ENCODE measurements around the gene PHLDB2.

DNA sequence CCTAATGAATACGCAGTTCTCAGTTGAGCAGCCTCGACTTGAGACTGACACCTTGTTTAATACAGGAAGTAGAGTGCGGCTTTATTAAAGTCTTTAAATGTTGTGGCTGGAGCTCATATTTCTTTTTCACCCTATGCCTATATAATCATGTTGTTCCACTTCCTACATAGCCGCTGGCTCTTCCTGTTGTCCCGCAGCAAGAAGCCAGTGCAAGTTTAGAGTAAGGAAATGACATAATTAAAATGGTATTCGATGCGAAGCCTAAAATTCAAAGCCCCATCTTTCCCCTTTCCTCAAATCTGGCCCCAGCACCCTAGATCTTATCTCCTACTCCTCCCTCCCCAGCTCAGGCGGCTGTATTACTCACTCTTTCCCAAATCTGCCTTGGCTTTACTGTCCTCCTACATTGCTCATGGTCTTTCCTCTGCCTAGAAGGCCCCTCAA lies 7.5 kb upstream of the PHLDB2 start:
- TF ChIP-seq, protein P1, sequence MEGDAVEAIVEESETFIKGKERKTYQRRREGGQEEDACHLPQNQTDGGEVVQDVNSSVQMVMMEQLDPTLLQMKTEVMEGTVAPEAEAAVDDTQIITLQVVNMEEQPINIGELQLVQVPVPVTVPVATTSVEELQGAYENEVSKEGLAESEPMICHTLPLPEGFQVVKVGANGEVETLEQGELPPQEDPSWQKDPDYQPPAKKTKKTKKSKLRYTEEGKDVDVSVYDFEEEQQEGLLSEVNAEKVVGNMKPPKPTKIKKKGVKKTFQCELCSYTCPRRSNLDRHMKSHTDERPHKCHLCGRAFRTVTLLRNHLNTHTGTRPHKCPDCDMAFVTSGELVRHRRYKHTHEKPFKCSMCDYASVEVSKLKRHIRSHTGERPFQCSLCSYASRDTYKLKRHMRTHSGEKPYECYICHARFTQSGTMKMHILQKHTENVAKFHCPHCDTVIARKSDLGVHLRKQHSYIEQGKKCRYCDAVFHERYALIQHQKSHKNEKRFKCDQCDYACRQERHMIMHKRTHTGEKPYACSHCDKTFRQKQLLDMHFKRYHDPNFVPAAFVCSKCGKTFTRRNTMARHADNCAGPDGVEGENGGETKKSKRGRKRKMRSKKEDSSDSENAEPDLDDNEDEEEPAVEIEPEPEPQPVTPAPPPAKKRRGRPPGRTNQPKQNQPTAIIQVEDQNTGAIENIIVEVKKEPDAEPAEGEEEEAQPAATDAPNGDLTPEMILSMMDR (conservative IDR thresholded peaks at IDR 0.05 in 1 of 2, IDR thresholded peaks at IDR 0.05 in 1 of 2; ENCODE audit: low read depth in 1 of 2, low read length in 2 of 2): no peak
- TF ChIP-seq EZH2 (IDR thresholded peaks at IDR 0.05; ENCODE audit: low read length, missing control alignments): no peak
